Measurements from ENCODE around the gene MPG.

DNA sequence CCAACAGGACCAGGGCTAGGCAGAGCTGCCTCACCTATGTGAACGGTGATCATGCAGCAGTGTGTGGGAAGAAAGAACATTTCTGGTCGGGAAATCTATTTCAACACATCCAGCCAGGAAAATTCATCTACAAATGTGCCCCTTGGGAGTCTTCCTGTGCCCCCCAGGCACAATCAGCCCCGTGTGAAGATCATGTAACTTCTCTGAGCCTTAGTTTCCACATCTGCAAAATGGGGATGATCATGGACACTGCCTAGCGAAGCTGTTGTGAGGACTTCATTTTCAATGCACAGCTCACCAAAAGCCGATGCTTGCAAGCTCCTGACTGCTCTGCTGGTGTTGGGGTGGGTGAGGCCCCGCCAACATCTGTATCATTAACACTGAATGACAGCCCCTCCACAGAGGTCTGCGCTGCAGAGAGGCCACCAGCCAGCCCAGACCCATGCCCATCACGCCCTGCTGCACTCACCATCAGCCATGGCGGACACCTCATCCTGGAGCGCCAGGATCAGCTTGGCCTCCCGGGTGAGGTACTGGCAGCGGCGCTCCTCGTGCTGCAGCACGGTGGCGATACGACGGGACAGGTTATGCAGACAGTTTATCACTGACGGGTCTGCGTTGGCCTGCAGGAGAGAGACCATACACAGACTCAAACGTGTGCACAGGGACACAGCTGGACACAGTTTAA, 34.3 kb downstream of the MPG start:
- TF ChIP-seq POLR2AphosphoS5 (IDR thresholded peaks at IDR 0.05; ENCODE audit: low read depth, low read length) (no peak), POLR2A (IDR thresholded peaks at IDR 0.05; ENCODE audit: low read depth, low read length) (no peak), SPI1 (IDR thresholded peaks at IDR 0.05; ENCODE audit: low read depth, low read length) (no peak), POU2F2 (IDR thresholded peaks at IDR 0.05; ENCODE audit: low read depth, low read length) (no peak), TAF1 (IDR thresholded peaks at IDR 0.05; ENCODE audit: low read depth, low read length) (no peak), PAX5 (IDR thresholded peaks at IDR 0.05; ENCODE audit: insufficient read depth, low read length, severe bottlenecking) (no peak)
